Stomach (tissue), 4 donors: ENCODE data around the gene FBXL19.

Experiments
- EP300 ChIP-seq: sonication (generic); formaldehyde crosslinking; IDR thresholded peaks from one replicate; pipeline ENCODE4 v1.6.1; 2017; ENCODE audit warnings: antibody characterized with exemption
- POLR2A ChIP-seq, 4 donors: fragments of 450-650 bp; IDR thresholded peaks; one replicate each; pipeline ENCODE4 v1.6.1; 2016; ENCODE audit warnings: antibody characterized with exemption in 4 of 4, control low read depth in 2 of 4, mild to moderate bottlenecking in 1 of 4, moderate library complexity in 1 of 4
- POLR2AphosphoS5 ChIP-seq, 3 donors: sonication (generic); formaldehyde crosslinking; IDR thresholded peaks; one replicate each; pipeline ENCODE4 v1.6.1; 2016; ENCODE audit warnings: antibody characterized with exemption in 3 of 3
- TF ChIP-seq, protein P1 (sequence below), 7 experiments: fragments of 450-650 bp in 4 of 7; fragments of 200-600 bp in 3 of 7; sonication (generic) in 3 of 7; IDR thresholded peaks; one replicate each; pipeline ENCODE4 v1.5.1; 2016 to 2019; ENCODE audit warnings: antibody characterized with exemption in 7 of 7, control low read depth in 2 of 7, mild to moderate bottlenecking in 1 of 7

DNA sequence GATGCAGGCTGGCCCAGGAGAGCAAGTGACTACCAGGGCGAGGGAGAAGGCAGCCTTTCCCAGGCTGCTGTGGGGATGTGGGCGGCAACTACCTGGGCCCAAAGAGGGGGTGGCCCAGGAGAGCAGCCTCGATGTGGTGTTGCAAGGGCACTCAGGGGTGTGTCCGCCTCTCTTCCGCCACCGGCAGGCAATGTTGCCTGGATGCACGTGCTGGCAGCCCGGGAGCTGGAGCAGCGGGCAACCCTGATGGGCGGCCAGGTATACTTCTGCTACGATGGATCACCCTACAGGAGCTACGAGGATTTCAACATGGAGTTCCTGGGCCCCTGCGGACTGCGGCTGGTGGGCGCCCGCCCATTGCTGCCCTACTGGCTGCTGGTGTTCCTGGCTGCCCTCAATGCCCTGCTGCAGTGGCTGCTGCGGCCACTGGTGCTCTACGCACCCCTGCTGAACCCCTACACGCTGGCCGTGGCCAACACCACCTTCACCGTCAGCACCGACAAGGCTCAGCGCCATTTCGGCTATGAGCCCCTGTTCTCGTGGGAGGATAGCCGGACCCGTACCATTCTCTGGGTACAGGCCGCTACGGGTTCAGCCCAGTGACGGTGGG lies 64.3 kb downstream of the FBXL19 start:
- TF ChIP-seq POLR2A (IDR thresholded peaks at IDR 0.05) (no peak), EP300 (no peak), POLR2AphosphoS5 (IDR thresholded peaks at IDR 0.05) (no peak)
- TF ChIP-seq, protein P1, sequence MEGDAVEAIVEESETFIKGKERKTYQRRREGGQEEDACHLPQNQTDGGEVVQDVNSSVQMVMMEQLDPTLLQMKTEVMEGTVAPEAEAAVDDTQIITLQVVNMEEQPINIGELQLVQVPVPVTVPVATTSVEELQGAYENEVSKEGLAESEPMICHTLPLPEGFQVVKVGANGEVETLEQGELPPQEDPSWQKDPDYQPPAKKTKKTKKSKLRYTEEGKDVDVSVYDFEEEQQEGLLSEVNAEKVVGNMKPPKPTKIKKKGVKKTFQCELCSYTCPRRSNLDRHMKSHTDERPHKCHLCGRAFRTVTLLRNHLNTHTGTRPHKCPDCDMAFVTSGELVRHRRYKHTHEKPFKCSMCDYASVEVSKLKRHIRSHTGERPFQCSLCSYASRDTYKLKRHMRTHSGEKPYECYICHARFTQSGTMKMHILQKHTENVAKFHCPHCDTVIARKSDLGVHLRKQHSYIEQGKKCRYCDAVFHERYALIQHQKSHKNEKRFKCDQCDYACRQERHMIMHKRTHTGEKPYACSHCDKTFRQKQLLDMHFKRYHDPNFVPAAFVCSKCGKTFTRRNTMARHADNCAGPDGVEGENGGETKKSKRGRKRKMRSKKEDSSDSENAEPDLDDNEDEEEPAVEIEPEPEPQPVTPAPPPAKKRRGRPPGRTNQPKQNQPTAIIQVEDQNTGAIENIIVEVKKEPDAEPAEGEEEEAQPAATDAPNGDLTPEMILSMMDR (IDR thresholded peaks at IDR 0.05) = no peak
